ENCODE data around the gene RALB.
"Not testable (repeated sequence)": the region's sequence is repeated elsewhere in the genome, so short reads cannot be mapped to it uniquely, and the experiment has no call there.

The RALB gene

DNA sequence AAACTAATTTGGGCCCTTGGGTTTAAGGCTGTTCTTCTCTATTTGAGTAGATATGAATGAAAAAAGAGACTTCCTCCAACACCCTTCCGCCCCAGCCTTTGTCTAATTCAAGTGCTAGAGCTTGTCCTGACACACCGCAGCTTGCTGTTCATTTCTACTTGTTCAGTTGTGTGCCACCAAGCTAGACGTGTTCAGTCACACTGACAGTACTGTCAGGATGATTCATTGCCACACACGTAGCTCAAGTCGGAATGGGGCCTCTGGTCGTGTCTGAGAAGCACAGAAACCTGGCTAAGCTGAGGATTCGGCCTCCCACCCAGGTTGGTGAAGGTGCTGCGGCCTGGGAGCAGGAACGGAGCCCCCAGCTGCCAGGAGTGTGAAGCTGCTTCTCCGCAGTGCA is 47.7 kb downstream of the RALB start:
- Histone ChIP-seq H3K27ac (ENCODE audit: low read depth, low read length) (no peak overlapping the region), H3K27me3 (ENCODE audit: control insufficient read depth, insufficient read depth, low read length) (peaks cover 8% of the 10 kb centered on the region; the same call in 1 of the 2 replicates), H3K4me3 (ENCODE audit: low read depth, low read length) (no peak overlapping the region), H3K9me3 (ENCODE audit: control insufficient read depth, insufficient read depth, low read length) (no peaks in the 10 kb centered on the region), H3K4me1 (ENCODE audit: control insufficient read depth, insufficient read depth, low read length) (no peaks in the 10 kb centered on the region), H3K36me3 (ENCODE audit: control insufficient read depth, insufficient read depth, low read length) (no peaks in the 10 kb centered on the region), H3K9ac (ENCODE audit: low read depth, low read length) (no peak overlapping the region)

DNA sequence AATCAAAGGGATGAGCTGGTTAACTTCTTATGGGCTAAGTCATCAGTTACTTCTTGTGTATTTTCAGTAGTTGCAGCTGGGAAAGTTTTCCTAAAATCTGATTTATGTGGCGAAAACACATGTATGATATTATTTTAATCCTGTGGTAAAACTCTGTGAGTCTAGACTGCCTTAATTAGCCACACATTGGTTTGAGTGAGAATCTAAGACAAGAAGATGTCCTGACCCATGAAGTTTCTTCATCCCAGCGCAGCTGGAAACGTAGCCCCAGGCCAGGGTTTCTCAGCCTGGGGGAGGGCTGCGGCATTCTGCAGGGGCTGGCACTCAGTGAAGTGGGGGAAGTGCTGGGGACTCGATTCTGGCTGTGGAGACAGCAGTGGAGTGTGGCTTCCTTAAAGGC is 48.6 kb downstream of the RALB start:
- H3K4me3 ChIP-seq (ENCODE audit: low read depth, low read length): no peak overlapping the region
- no peaks in the 10 kb centered on the region for H3K36me3 ChIP-seq (ENCODE audit: control insufficient read depth, insufficient read depth, low read length)
- H3K9me3 ChIP-seq (ENCODE audit: control insufficient read depth, insufficient read depth, low read length): no peaks in the 10 kb centered on the region
- H3K9ac ChIP-seq (ENCODE audit: low read depth, low read length): no peak overlapping the region
- H3K4me1 ChIP-seq (ENCODE audit: control insufficient read depth, insufficient read depth, low read length): no peaks in the 10 kb centered on the region
- no peak overlapping the region for H3K27ac ChIP-seq (ENCODE audit: low read depth, low read length)
- H3K27me3 ChIP-seq (ENCODE audit: control insufficient read depth, insufficient read depth, low read length): peaks cover 8% of the 10 kb centered on the region; the same call in 1 of the 2 replicates

DNA sequence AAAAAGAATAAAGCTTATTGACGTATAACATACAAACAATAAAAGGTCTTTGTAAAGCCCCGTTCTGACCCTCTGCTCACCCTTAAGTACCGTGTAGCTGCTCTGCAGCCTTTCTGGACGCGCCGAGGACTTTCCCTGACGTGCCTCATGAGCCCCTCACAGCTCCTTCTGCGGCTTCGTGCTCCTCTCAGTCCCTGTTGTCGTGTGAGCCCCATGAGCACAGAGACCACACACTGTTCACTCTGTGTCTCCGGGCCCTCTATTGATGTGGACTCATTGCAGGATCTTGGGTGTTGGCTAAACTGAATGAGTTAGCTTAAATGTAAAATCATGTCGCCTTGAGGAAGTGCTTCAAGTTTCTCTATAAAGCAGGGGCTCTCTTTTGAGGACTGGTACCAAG is 49.6 kb downstream of the RALB start:
- no peak overlapping the region for H3K9ac ChIP-seq (ENCODE audit: low read depth, low read length)
- no peaks in the 10 kb centered on the region for H3K9me3 ChIP-seq (ENCODE audit: control insufficient read depth, insufficient read depth, low read length)
- H3K36me3 ChIP-seq (ENCODE audit: control insufficient read depth, insufficient read depth, low read length): no peaks in the 10 kb centered on the region
- H3K4me1 ChIP-seq (ENCODE audit: control insufficient read depth, insufficient read depth, low read length): no peaks in the 10 kb centered on the region
- H3K27me3 ChIP-seq (ENCODE audit: control insufficient read depth, insufficient read depth, low read length): peaks cover 8% of the 10 kb centered on the region; the same call in 1 of the 2 replicates
- no peak overlapping the region for H3K27ac ChIP-seq (ENCODE audit: low read depth, low read length)
- no peak overlapping the region for H3K4me3 ChIP-seq (ENCODE audit: low read depth, low read length)

DNA sequence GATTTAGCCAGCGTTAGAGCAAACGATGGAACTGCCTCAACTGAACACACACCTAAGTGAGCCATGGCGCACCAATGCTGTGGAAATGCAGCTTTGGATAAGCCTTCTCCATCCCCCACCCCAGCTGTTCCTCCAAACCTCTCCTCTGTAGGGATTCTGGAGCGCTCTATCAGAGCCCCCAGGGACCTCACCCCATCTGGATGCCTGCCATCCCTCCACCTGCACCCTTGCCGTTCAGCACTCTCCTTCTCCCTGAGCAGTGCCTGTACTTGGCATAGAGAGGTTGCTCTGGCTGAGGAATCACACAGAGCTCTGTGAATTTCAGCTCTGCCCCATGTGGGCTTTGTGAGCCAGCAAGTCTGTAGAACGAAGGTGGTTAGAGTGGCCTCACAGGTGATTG is 50.5 kb downstream of the RALB start:
- H3K27ac ChIP-seq (ENCODE audit: low read depth, low read length): no peak overlapping the region
- no peaks in the 10 kb centered on the region for H3K36me3 ChIP-seq (ENCODE audit: control insufficient read depth, insufficient read depth, low read length)
- peaks cover 8% of the 10 kb centered on the region; the same call in 1 of the 2 replicates for H3K27me3 ChIP-seq (ENCODE audit: control insufficient read depth, insufficient read depth, low read length)
- no peaks in the 10 kb centered on the region for H3K9me3 ChIP-seq (ENCODE audit: control insufficient read depth, insufficient read depth, low read length)
- H3K9ac ChIP-seq (ENCODE audit: low read depth, low read length): no peak overlapping the region
- no peaks in the 10 kb centered on the region for H3K4me1 ChIP-seq (ENCODE audit: control insufficient read depth, insufficient read depth, low read length)
- no peak overlapping the region for H3K4me3 ChIP-seq (ENCODE audit: low read depth, low read length)

DNA sequence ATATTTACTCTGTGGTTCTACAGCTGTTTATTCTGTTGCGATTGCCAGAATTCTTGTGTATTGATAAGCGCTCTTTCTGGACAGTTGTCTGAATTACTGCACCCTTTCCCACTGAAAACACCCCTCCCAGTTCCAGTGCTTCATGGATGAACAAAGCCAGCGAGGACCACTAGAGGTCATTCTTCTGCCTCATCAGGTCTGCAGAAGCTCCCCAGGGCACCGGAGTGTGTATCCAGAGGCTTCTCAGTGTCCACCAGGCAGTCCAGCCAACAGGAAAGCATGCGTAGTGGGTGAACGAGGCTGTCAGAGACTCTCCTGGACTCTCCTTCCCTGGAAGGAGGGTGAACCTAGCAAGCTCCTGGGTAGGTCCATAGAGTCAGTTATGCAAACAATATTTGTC is 52.6 kb downstream of the RALB start:
- H3K4me1 ChIP-seq (ENCODE audit: control insufficient read depth, insufficient read depth, low read length): peaks cover 3% of the 10 kb centered on the region
- no peaks in the 10 kb centered on the region for H3K36me3 ChIP-seq (ENCODE audit: control insufficient read depth, insufficient read depth, low read length)
- no peaks in the 10 kb centered on the region for H3K9me3 ChIP-seq (ENCODE audit: control insufficient read depth, insufficient read depth, low read length)
- H3K9ac ChIP-seq (ENCODE audit: low read depth, low read length): no peak overlapping the region
- H3K27ac ChIP-seq (ENCODE audit: low read depth, low read length): no peak overlapping the region
- no peak overlapping the region for H3K4me3 ChIP-seq (ENCODE audit: low read depth, low read length)
- H3K27me3 ChIP-seq (ENCODE audit: control insufficient read depth, insufficient read depth, low read length): peaks cover 16% of the 10 kb centered on the region

DNA sequence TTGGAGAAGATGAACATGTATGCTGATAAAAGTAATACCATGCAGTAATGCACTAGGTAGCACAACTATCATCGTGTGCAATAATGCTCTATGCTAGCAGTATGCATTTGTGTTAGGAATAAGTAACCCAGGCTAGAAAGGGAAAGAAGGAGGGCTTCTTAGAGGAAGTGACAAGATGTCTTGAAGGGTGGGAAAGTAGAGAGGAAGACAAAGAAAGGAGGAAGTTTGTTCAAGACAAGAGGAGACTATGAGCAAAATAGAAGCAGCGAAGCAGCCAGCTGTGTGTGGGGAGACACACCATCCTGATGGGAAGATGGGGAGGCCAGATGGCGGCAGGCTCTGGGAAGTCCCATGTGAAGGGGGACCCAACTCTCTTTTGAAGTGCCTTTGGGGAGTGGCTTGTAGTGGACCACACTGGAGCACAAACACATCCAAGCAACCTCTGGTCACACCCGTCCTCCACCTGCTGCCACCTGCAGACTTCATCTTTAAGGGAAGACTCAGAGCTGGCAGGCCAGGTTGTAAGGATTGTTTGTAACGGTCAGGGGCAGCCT is 53.4 kb downstream of the RALB start:
- no peak overlapping the region for H3K9ac ChIP-seq (ENCODE audit: low read depth, low read length)
- H3K4me1 ChIP-seq (ENCODE audit: control insufficient read depth, insufficient read depth, low read length): peaks cover 6% of the 10 kb centered on the region
- H3K27ac ChIP-seq (ENCODE audit: low read depth, low read length): no peak overlapping the region
- no peaks in the 10 kb centered on the region for H3K36me3 ChIP-seq (ENCODE audit: control insufficient read depth, insufficient read depth, low read length)
- H3K4me3 ChIP-seq (ENCODE audit: low read depth, low read length): no peak overlapping the region
- H3K9me3 ChIP-seq (ENCODE audit: control insufficient read depth, insufficient read depth, low read length): no peaks in the 10 kb centered on the region
- H3K27me3 ChIP-seq (ENCODE audit: control insufficient read depth, insufficient read depth, low read length): peaks cover 23% of the 10 kb centered on the region

DNA sequence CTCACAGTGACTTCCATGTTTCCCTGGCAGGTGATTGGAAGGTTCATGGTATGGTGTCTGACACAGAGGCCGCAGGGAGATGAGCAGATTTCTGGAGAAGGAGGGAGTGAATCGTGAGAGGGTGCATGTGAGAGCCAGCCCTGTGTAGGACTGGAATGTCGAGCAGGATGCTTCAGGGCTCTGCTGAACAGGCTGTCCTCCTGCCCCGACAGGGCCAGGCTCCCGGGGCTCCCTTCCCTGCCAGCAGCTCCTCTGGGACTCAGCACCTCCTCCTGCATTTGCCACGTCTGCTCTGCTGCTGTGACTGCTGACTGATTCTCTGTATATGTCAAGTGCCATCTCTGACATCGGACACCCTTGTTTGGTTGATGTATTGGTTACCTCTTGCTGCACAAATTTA is 54.8 kb downstream of the RALB start:
- no peak overlapping the region for H3K27ac ChIP-seq (ENCODE audit: low read depth, low read length)
- no peak overlapping the region for H3K9ac ChIP-seq (ENCODE audit: low read depth, low read length)

DNA sequence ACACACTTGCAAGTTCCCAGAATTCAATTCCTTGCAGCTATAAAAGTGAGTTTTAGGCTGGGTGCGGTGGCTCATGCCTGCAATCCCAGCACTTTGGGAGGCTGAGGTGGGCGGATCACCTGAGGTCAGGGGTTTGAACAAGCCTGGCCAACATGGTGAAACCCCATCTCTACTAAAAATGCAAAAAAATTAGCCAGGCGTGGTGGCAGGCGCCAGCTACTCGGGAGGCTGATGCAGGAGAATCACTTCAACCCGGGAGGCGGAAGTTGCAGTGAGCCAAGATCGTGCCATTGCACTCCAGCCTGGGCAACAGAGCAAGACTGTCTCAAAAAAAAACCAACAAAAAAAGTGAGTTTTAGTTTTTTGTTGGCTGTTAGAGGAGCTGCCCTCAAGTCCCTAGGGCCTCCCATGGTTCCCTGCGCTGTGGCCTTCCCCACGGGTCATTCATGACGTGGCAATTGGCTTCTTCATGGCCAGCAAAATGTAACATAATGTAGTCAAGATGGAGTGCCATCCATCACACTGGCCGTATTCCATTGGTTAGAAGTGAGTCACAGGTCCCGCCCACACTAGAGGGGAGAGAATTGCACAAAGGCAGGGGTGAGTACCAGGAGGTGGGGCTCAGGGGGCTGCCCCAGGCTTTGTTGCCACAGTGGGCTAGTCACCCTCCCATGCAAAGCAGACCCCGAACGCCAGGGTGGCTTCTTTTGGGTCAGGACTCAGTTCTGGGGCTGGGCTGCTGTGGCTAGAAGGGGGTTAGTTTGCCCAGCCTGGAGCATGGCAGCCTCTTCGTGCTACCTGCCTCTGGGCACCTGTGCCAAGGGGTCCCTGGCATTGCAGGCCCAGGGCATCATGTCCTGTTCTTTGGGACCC is 55.6 kb downstream of the RALB start:
- Histone ChIP-seq H3K36me3 (ENCODE audit: control insufficient read depth, insufficient read depth, low read length) (no peaks in the 10 kb centered on the region), H3K9ac (ENCODE audit: low read depth, low read length) (no peak overlapping the region), H3K4me1 (ENCODE audit: control insufficient read depth, insufficient read depth, low read length) (peaks cover 6% of the 10 kb centered on the region), H3K27ac (ENCODE audit: low read depth, low read length) (no peak overlapping the region), H3K27me3 (ENCODE audit: control insufficient read depth, insufficient read depth, low read length) (peaks cover 44% of the 10 kb centered on the region), H3K4me3 (ENCODE audit: low read depth, low read length) (no peak overlapping the region), H3K9me3 (ENCODE audit: control insufficient read depth, insufficient read depth, low read length) (no peaks in the 10 kb centered on the region)

More for the DNA sequence above, 54.8 kb downstream of the RALB start:
- H3K4me3 ChIP-seq (ENCODE audit: low read depth, low read length): no peak overlapping the region
- peaks cover 6% of the 10 kb centered on the region for H3K4me1 ChIP-seq (ENCODE audit: control insufficient read depth, insufficient read depth, low read length)
- H3K9me3 ChIP-seq (ENCODE audit: control insufficient read depth, insufficient read depth, low read length): no peaks in the 10 kb centered on the region
- no peaks in the 10 kb centered on the region for H3K36me3 ChIP-seq (ENCODE audit: control insufficient read depth, insufficient read depth, low read length)
- peaks cover 37% of the 10 kb centered on the region for H3K27me3 ChIP-seq (ENCODE audit: control insufficient read depth, insufficient read depth, low read length)

DNA sequence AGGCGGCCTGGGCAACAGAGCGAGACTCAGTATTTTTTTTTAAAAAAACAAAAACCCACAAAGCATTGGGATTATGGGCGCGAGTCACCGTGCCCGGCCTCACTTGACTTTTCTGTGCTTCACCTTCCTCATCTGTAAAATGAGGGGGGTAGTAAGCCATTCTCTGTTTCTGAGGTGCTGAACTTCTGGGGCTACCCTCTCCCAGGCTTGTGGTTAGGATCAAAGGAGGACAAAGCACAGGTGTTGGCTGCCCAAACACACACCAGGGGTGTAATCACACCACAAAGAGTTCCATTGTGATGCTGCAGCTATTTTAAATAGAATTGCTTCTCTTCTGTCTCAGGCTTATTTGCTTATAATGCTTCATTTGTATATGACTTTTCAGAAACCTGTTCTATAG is 57.5 kb downstream of the RALB start:
- peaks cover 54% of the 10 kb centered on the region for H3K27me3 ChIP-seq (ENCODE audit: control insufficient read depth, insufficient read depth, low read length)
- no peaks in the 10 kb centered on the region for H3K36me3 ChIP-seq (ENCODE audit: control insufficient read depth, insufficient read depth, low read length)
- H3K4me1 ChIP-seq (ENCODE audit: control insufficient read depth, insufficient read depth, low read length): peaks cover 10% of the 10 kb centered on the region
- H3K27ac ChIP-seq (ENCODE audit: low read depth, low read length): peak overlapping the region; percentile 28
- H3K9ac ChIP-seq (ENCODE audit: low read depth, low read length): no peak overlapping the region
- no peak overlapping the region for H3K4me3 ChIP-seq (ENCODE audit: low read depth, low read length)
- H3K9me3 ChIP-seq (ENCODE audit: control insufficient read depth, insufficient read depth, low read length): no peaks in the 10 kb centered on the region

DNA sequence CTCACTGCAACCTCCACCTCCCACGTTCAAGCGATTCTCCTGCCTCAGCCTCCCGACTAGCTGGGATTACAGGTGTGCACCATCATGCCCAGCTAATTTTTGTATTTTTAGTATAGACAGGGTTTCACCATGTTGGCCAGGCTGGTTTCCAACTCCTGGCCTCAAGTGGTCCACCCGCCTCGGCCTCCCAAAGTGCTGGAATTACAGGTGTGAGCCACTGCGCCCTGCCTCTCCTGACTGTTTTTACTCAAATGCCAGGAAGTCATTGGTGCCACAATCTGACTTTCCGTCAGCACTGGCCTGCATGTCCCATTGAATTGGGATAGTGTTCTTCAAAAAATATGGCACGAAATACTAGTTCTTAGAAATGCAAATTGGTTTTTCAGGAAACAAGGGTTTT is 58.2 kb downstream of the RALB start:
- Histone ChIP-seq H3K4me1 (ENCODE audit: control insufficient read depth, insufficient read depth, low read length) (peaks cover 10% of the 10 kb centered on the region), H3K27me3 (ENCODE audit: control insufficient read depth, insufficient read depth, low read length) (peaks cover 61% of the 10 kb centered on the region)
- not testable (repeated sequence) for H3K27ac ChIP-seq (ENCODE audit: low read depth, low read length); H3K4me3 ChIP-seq (ENCODE audit: low read depth, low read length); H3K36me3 ChIP-seq (ENCODE audit: control insufficient read depth, insufficient read depth, low read length); H3K9me3 ChIP-seq (ENCODE audit: control insufficient read depth, insufficient read depth, low read length); H3K9ac ChIP-seq (ENCODE audit: low read depth, low read length)

DNA sequence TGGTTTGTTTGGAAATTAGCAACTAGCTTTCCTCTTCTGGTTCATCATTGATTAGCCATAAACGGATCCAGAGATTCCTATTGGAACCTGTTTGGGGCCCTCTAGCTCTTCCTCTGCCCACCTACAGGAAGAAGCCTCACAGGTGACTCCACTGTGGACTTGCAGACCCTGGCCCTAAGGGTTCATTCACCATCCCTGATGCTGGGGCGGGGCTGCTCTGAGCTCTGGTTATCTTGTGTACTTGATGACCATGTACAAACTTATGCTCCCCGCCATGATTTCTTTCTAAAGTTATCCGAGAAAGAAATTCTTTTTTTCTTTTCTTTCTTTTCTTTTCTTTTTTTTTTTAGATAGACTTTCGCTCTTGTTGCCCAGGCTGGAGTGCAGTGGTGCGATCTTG is 59.4 kb downstream of the RALB start:
- no peak overlapping the region for H3K4me3 ChIP-seq (ENCODE audit: low read depth, low read length)
- H3K9me3 ChIP-seq (ENCODE audit: control insufficient read depth, insufficient read depth, low read length): no peaks in the 10 kb centered on the region
- H3K9ac ChIP-seq (ENCODE audit: low read depth, low read length): no peak overlapping the region
- H3K27ac ChIP-seq (ENCODE audit: low read depth, low read length): no peak overlapping the region
- peaks cover 66% of the 10 kb centered on the region for H3K27me3 ChIP-seq (ENCODE audit: control insufficient read depth, insufficient read depth, low read length)
- no peaks in the 10 kb centered on the region for H3K36me3 ChIP-seq (ENCODE audit: control insufficient read depth, insufficient read depth, low read length)
- peaks cover 10% of the 10 kb centered on the region for H3K4me1 ChIP-seq (ENCODE audit: control insufficient read depth, insufficient read depth, low read length)
